GM12864 (cell line): ENCODE data around the gene RGL1.

Experiments used
- DNase-seq: peaks from one replicate; pipeline ENCODE4 v3.0.0-alpha.2; 2011; ENCODE audit warnings: low read depth
- H3K4me3 ChIP-seq: 2 replicates; pipeline ENCODE4 v1.5.1; 2011; ENCODE audit warnings: mild to moderate bottlenecking, low read depth, low read length, control low read depth
- CTCF ChIP-seq: IDR thresholded peaks from 2 replicates; pipeline ENCODE4 v1.5.1; 2011; ENCODE audit warnings: low read depth, mild to moderate bottlenecking, moderate library complexity, low read length, control low read depth, inconsistent platforms; ENCODE audit errors: missing control alignments

The RGL1 gene

DNA sequence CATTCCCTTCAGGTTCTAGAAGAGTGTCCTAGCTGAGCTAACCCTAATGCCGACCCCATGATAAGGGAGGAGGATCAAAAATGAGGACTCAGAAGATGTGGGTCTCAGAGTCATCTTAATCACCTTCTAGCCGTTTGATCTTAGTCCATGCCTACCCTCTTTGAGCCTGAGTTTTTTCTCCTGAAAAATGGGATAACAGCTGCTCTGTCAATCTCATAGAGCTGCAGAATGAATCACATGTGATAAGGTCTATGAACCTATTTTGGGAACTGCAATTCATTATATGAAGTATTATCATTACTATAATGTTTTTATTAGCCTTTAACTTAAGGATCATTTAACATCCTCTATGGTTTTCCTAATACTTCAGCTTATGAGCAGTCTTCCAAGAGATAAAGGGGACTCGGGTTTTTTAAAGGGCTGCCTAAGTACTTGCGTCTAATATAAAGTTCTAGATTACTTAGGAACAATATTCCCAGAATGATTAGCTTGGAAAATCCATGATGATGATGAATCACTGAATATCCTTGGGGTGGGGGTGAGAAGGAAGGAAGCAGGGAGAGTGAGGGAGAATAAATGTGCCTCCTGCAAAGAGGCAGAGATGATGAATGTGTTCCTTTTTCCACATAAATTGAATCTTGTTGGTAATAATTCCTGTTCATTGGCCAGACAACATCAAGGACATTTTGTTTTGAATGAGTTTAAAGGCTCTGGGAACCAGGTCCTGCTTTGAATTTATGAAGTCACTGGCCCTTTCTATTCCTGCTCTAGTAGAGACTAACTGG lies 165.8 kb downstream of the RGL1 start:
- no peak for TF ChIP-seq CTCF
- DNase-seq, result no peak
- H3K4me3 ChIP-seq, result no peak overlapping the region

DNA sequence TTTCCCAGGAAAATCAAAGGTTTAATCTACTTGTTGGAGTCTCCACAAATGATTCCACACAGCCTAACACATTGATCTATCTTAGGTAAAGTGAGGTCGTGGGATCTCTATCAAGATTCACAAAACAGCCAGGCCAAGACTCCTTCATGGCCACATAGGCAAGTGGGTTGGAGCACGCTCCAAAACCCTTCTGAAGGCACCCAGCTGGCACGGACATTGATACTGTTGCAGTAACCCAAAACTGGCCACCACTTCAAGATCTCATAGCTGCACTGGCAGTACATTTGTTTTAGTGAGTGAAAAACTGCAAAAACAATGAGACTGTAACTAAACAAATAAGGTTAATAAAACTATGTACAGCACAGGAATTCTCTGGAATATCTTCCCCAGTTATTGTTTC lies 170.7 kb downstream of the RGL1 start:
- TF ChIP-seq CTCF, result no peak
- DNase-seq, result no peak
- H3K4me3 ChIP-seq, result no peak overlapping the region

DNA sequence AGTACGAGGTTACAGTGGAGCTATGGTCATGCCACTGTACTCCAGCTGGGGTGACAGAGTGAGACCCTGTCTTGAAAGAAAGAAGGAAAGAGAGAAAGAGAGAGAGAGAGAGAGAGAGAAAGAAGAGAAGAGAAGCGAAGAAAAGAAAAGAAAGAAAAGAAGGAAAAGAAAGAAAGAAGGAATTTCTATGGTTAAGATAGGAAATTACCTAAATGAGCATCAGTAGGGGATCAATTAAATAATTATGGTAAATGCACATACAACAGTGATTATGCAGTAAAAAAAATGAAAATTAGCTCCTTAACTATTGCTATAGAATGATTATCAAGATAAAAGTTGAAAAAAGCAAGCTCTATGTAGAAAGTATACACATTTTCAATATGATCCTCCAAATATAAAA lies 172.8 kb downstream of the RGL1 start:
- no peak for DNase-seq
- TF ChIP-seq CTCF, result no peak
- no peak overlapping the region for H3K4me3 ChIP-seq
